ENCODE measurements around the gene DGCR2. TPM values are rescaled to one million over a fixed set of nuclear protein-coding genes. Genes with fewer than 3 reads are reported as not detected.
A peak's percentile ranks its signal among the peaks of the same experiment; 100 is the strongest.

The DGCR2 gene
- total RNA-seq, 3 donors from 2014 or later = 36.8 to 58.4 (median 42.9) TPM

- intact Hi-C loops (cut with DNase I; ENCODE audit: low total_unique reads) = no loop called here
- DNase-seq (ENCODE audit: low spot score in 2 of 2) = no peak
- no peak overlapping the region for H3K4me3 ChIP-seq
- H3K36me3 ChIP-seq = peaks cover 7% of the 10 kb centered on the region
- no peaks in the 10 kb centered on the region for H3K27me3 ChIP-seq
- H3K4me1 ChIP-seq = no peaks in the 10 kb centered on the region
- TF ChIP-seq POLR2A (IDR thresholded peaks at IDR 0.05) (no peak), CTCF (IDR thresholded peaks at IDR 0.05) (no peak), POLR2AphosphoS5 (IDR thresholded peaks at IDR 0.05) (no peak)
- no peaks in the 10 kb centered on the region for H3K9me3 ChIP-seq
- H3K27ac ChIP-seq = peak overlapping the region; percentile 19 to 38
Measured at GRCh38 chr22:19128946-19129727, 6.9 kb upstream of the DGCR2 start.

GRCh38 chr22:19128009-19128401 lies 5.8 kb upstream of the DGCR2 start:
- DNase-seq (ENCODE audit: low spot score in 2 of 2) = no peak
- Histone ChIP-seq H3K27me3 (no peaks in the 10 kb centered on the region), H3K4me1 (no peaks in the 10 kb centered on the region), H3K9me3 (no peaks in the 10 kb centered on the region), H3K36me3 (no peaks in the 10 kb centered on the region), H3K27ac (no peak overlapping the region), H3K4me3 (no peak overlapping the region)
- intact Hi-C loops (cut with DNase I; ENCODE audit: low total_unique reads) = no loop called here
- TF ChIP-seq CTCF (IDR thresholded peaks at IDR 0.05) = no peak
- TF ChIP-seq POLR2A (IDR thresholded peaks at IDR 0.05) = no peak
- TF ChIP-seq POLR2AphosphoS5 (IDR thresholded peaks at IDR 0.05) = no peak

- no peaks in the 10 kb centered on the region for H3K4me1 ChIP-seq
- intact Hi-C loops (cut with DNase I; ENCODE audit: low total_unique reads) = no loop called here
- H3K27ac ChIP-seq = no peak overlapping the region
- no peak overlapping the region for H3K4me3 ChIP-seq
- H3K36me3 ChIP-seq = no peaks in the 10 kb centered on the region
- H3K9me3 ChIP-seq = no peaks in the 10 kb centered on the region
- TF ChIP-seq CTCF (IDR thresholded peaks at IDR 0.05) (no peak), POLR2A (IDR thresholded peaks at IDR 0.05) (no peak), POLR2AphosphoS5 (IDR thresholded peaks at IDR 0.05) (no peak)
- DNase-seq (ENCODE audit: low spot score in 2 of 2) = no peak
- no peaks in the 10 kb centered on the region for H3K27me3 ChIP-seq
Measured at GRCh38 chr22:19127329-19128008, 5.3 kb upstream of the DGCR2 start.

GRCh38 chr22:19126309-19127273 lies 4.4 kb upstream of the DGCR2 start:
- H3K27ac ChIP-seq = no peak overlapping the region
- no peaks in the 10 kb centered on the region for H3K4me1 ChIP-seq
- TF ChIP-seq POLR2AphosphoS5 (IDR thresholded peaks at IDR 0.05) = no peak
- TF ChIP-seq CTCF (IDR thresholded peaks at IDR 0.05) = no peak
- TF ChIP-seq POLR2A (IDR thresholded peaks at IDR 0.05) = no peak
- H3K4me3 ChIP-seq = no peak overlapping the region
- no peak for DNase-seq (ENCODE audit: low spot score in 2 of 2)
- no peaks in the 10 kb centered on the region for H3K27me3 ChIP-seq
- no peaks in the 10 kb centered on the region for H3K9me3 ChIP-seq
- intact Hi-C loops (cut with DNase I; ENCODE audit: low total_unique reads) = no loop called here
- no peaks in the 10 kb centered on the region for H3K36me3 ChIP-seq
